ENCODE data around the gene PMFBP1. TPM values are rescaled to one million over a fixed set of nuclear protein-coding genes. Genes with fewer than 3 reads are reported as not detected.

Gene PMFBP1
- total RNA-seq, 1 experiment from 2014 or later: 2.7 TPM

DNA sequence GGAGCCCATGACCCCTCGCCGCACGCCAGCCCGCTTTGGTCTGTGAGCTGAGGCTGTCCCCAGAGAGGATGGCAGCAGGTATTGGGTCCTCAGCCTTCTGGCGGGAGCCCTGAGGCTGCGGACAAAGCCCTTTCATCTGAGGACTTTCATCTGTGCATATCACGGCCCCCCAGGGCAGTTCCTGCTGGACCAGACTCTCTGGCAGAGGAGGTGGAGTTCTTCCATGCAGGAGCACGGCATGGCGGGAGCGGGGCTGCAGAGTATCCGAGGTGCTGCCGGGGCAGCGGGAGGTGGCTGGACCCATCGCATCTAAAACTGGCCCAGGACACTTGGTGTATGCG is 59.5 kb downstream of the PMFBP1 start:
- Histone ChIP-seq H2BK12ac (ENCODE audit: insufficient read length, low read depth, low read length) (no peak overlapping the region), H3K4me1 (ENCODE audit: insufficient read depth, low read length) (no peaks in the 10 kb centered on the region), H3K27me3 (ENCODE audit: insufficient read depth, low read length) (no peaks in the 10 kb centered on the region), H3K18ac (ENCODE audit: insufficient read length, low read depth, low read length) (no peak overlapping the region), H3K27ac (ENCODE audit: insufficient read length, low read depth, low read length) (no peak overlapping the region), H4K8ac (replicated peaks; ENCODE audit: insufficient read length, low read depth, low read length) (no peak overlapping the region), H2BK120ac (ENCODE audit: low read depth, low read length, poor library complexity, severe bottlenecking) (no peak overlapping the region), H2BK15ac (ENCODE audit: low read depth, low read length) (no peak overlapping the region), H2AFZ (ENCODE audit: low read length) (no peak overlapping the region), H3K56ac (ENCODE audit: insufficient read length, low read depth, low read length) (no peak overlapping the region), H3K9ac (ENCODE audit: extremely low read depth, insufficient read length, low read length) (no peak overlapping the region), H4K20me1 (ENCODE audit: control insufficient read depth, insufficient read depth, insufficient read length) (no peaks in the 10 kb centered on the region), H3K79me1 (ENCODE audit: insufficient read depth, low read depth, low read length, poor library complexity, severe bottlenecking) (no peaks in the 10 kb centered on the region), H2BK5ac (ENCODE audit: insufficient read length, low read length) (no peak overlapping the region), H3K4me2 (ENCODE audit: insufficient read depth, insufficient read length, low read length) (no peak overlapping the region), H3K14ac (ENCODE audit: insufficient read depth, low read length) (no peak overlapping the region), H3K23ac (ENCODE audit: insufficient read length, low read depth, low read length) (no peak overlapping the region), H3K9me3 (ENCODE audit: control insufficient read depth, low read depth, low read length) (no peaks in the 10 kb centered on the region), H3K79me2 (ENCODE audit: insufficient read depth, low read length) (no peaks in the 10 kb centered on the region), H2BK20ac (ENCODE audit: low read depth, low read length, poor library complexity, severe bottlenecking) (no peak overlapping the region), H3K4ac (ENCODE audit: low read depth, low read length) (no peak overlapping the region), H2AK5ac (ENCODE audit: insufficient read length, low read length) (no peak overlapping the region), H4K5ac (ENCODE audit: insufficient read length, low read depth, low read length) (no peak overlapping the region), H3T11ph (ENCODE audit: low read length) (no peak overlapping the region), H3K23me2 (ENCODE audit: insufficient read length, low read depth, low read length, poor library complexity, severe bottlenecking) (no peaks in the 10 kb centered on the region), H4K91ac (ENCODE audit: insufficient read length, low read depth, low read length) (no peak overlapping the region)
- peaks cover 17 to 52% (median 51%) of the 10 kb centered on the region in 3 experiments for H3K36me3 Mint-ChIP-seq (ENCODE audit: insufficient read depth in 1 of 3, low read depth in 3 of 3)
- H3K9me3 Mint-ChIP-seq: no peaks in the 10 kb centered on the region
- no peaks in the 10 kb centered on the region for H3K4me1 Mint-ChIP-seq
- H3K27ac Mint-ChIP-seq: no peak overlapping the region
- no CpG with 5 or more reads among the region's 15 CpGs for WGBS (ENCODE audit: extremely low coverage, insufficient read length, low lambda C conversion rate)
- TF ChIP-seq CTCF (conservative IDR thresholded peaks at IDR 0.05): no peak
- H3K4me3 Mint-ChIP-seq: no peak overlapping the region
- DNase-seq: no peak
- no peaks in the 10 kb centered on the region for H3K27me3 Mint-ChIP-seq (ENCODE audit: low read depth)
